Breast epithelium (tissue), 3 donors: Measurements from ENCODE around the gene ZNF750.

Experiments used
- POLR2AphosphoS5 ChIP-seq, 3 donors: sonication (generic); formaldehyde crosslinking; IDR thresholded peaks; one replicate each; pipeline ENCODE4 v1.6.1; 2017; ENCODE audit warnings: antibody characterized with exemption in 3 of 3
- TF ChIP-seq, protein P1 (sequence below), 3 donors: fragments of 450-650 bp; IDR thresholded peaks; one replicate each; pipeline ENCODE4 v1.5.1; 2016 to 2017; ENCODE audit warnings: antibody characterized with exemption in 3 of 3, mild to moderate bottlenecking in 3 of 3, moderate library complexity in 3 of 3

GRCh38 chr17:82815354-82815753, 24.5 kb downstream of the ZNF750 start:
- TF ChIP-seq, protein P1, sequence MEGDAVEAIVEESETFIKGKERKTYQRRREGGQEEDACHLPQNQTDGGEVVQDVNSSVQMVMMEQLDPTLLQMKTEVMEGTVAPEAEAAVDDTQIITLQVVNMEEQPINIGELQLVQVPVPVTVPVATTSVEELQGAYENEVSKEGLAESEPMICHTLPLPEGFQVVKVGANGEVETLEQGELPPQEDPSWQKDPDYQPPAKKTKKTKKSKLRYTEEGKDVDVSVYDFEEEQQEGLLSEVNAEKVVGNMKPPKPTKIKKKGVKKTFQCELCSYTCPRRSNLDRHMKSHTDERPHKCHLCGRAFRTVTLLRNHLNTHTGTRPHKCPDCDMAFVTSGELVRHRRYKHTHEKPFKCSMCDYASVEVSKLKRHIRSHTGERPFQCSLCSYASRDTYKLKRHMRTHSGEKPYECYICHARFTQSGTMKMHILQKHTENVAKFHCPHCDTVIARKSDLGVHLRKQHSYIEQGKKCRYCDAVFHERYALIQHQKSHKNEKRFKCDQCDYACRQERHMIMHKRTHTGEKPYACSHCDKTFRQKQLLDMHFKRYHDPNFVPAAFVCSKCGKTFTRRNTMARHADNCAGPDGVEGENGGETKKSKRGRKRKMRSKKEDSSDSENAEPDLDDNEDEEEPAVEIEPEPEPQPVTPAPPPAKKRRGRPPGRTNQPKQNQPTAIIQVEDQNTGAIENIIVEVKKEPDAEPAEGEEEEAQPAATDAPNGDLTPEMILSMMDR (IDR thresholded peaks at IDR 0.05): no peak
- no peak for TF ChIP-seq POLR2AphosphoS5 (IDR thresholded peaks at IDR 0.05)
